Mesendoderm (in vitro differentiated cells): ENCODE data around the gene DCXR.

Experiments used
- DNase-seq: peaks from one replicate; pipeline ENCODE4 v3.0.0; 2013
- H2AK5ac ChIP-seq: 2 replicates; pipeline ENCODE4 v1.6.1; 2013; ENCODE audit warnings: low read length, inconsistent platforms
- H2BK120ac ChIP-seq: 2 replicates; pipeline ENCODE4 v1.6.1; 2013; ENCODE audit warnings: low read depth, mild to moderate bottlenecking, low read length, moderate library complexity, mixed read lengths
- H2BK15ac ChIP-seq: replicated peaks from 2 replicates; pipeline ENCODE4 v1.6.1; 2013; ENCODE audit warnings: low read depth, mild to moderate bottlenecking, moderate library complexity
- H2BK5ac ChIP-seq: 2 replicates; pipeline ENCODE4 v1.6.1; 2013; ENCODE audit warnings: low read length, inconsistent platforms
- H3K18ac ChIP-seq: 2 replicates; pipeline ENCODE4 v1.6.1; 2013; ENCODE audit warnings: mild to moderate bottlenecking, low read length, mixed read lengths
- H3K23ac ChIP-seq: one replicate; pipeline ENCODE4 v1.6.1; 2013; ENCODE audit warnings: low read length
- H3K27ac ChIP-seq: 2 replicates; pipeline ENCODE4 v1.5.1; 2013; ENCODE audit warnings: low read depth, mild to moderate bottlenecking, inconsistent platforms, low read length, moderate library complexity
- H3K27me3 ChIP-seq: 2 replicates; pipeline ENCODE4 v1.6.1; 2013; ENCODE audit warnings: low read length, control low read depth, mild to moderate bottlenecking, inconsistent platforms; ENCODE audit not compliant: insufficient read depth, poor library complexity
- H3K36me3 ChIP-seq: 2 replicates; pipeline ENCODE4 v1.6.1; 2013; ENCODE audit warnings: low read length, inconsistent platforms; ENCODE audit not compliant: control insufficient read depth, insufficient read depth
- H3K4ac ChIP-seq: one replicate; pipeline ENCODE4 v1.6.1; 2013; ENCODE audit warnings: low read depth, mild to moderate bottlenecking, low read length, moderate library complexity
- H3K4me1 ChIP-seq: 2 replicates; pipeline ENCODE4 v1.6.1; 2013; ENCODE audit warnings: low read depth, low read length, inconsistent platforms; ENCODE audit not compliant: control insufficient read depth
- H3K4me2 ChIP-seq: 2 replicates; pipeline ENCODE4 v1.6.1; 2013; ENCODE audit warnings: low read length
- H3K4me3 ChIP-seq: 2 replicates; pipeline ENCODE4 v1.5.1; 2013; ENCODE audit warnings: mild to moderate bottlenecking, low read length
- H3K56ac ChIP-seq: one replicate; pipeline ENCODE4 v1.6.1; 2013; ENCODE audit warnings: low read length
- H3K79me1 ChIP-seq: 2 replicates; pipeline ENCODE4 v1.6.1; 2013; ENCODE audit warnings: low read length, inconsistent platforms
- H3K79me2 ChIP-seq: 2 replicates; pipeline ENCODE4 v1.6.1; 2013; ENCODE audit warnings: mild to moderate bottlenecking, low read length; ENCODE audit not compliant: control insufficient read depth, insufficient read depth
- H3K9ac ChIP-seq: 2 replicates; pipeline ENCODE4 v1.6.1; 2013; ENCODE audit warnings: low read length, inconsistent platforms
- H4K5ac ChIP-seq: one replicate; pipeline ENCODE4 v1.6.1; 2013; ENCODE audit warnings: low read length
- H4K8ac ChIP-seq: one replicate; pipeline ENCODE4 v1.6.1; 2013; ENCODE audit warnings: low read depth, mild to moderate bottlenecking, control low read depth, low read length, moderate library complexity
- WGBS: extraction: QIAGEN DNeasy Blood & Tissue Kit; methylation state at CpG from one replicate; pipeline ENCODE4 v1.1.7; 2013; ENCODE audit warnings: low lambda C conversion rate, missing lambda C conversion rate; ENCODE audit not compliant: insufficient coverage; ENCODE audit errors: extremely low coverage; 5-methylcytosine and 5-hydroxymethylcytosine counted together

The DCXR gene

GRCh38 chr17:82015311-82015971, 22.1 kb downstream of the DCXR start:
- Histone ChIP-seq H3K79me2 (no peaks in the 10 kb centered on the region), H3K4me2 (no peak overlapping the region), H3K23ac (no peak overlapping the region), H2BK5ac (no peak overlapping the region), H3K27ac (no peak overlapping the region), H3K9ac (no peak overlapping the region), H2AK5ac (no peak overlapping the region), H3K79me1 (no peaks in the 10 kb centered on the region), H3K4ac (no peak overlapping the region), H2BK120ac (no peak overlapping the region), H4K5ac (no peak overlapping the region), H3K18ac (no peak overlapping the region), H3K4me3 (no peak overlapping the region), H3K36me3 (no peaks in the 10 kb centered on the region), H3K4me1 (no peaks in the 10 kb centered on the region), H4K8ac (no peak overlapping the region), H2BK15ac (no peak overlapping the region), H3K56ac (no peak overlapping the region), H3K27me3 (no peaks in the 10 kb centered on the region)
- no CpG with 5 or more reads among the region's 24 CpGs for WGBS
- no peak for DNase-seq

DNA sequence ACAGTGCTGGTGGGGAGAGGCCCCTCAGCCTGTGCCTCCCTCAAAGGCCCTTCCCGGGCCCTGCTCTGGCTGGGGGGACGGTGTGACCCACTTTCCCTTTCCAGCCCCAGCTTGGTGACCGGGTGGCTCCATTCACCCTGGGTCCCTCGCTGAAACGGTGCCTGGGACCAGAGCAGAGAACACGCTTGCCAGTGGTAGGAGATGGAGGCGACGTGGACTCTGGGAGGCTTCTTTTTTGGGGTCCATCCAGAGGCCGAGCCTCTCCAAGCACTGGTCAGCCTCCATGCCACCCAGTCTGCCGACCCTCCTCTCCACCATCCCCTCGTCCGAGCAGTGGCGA, 22.6 kb downstream of the DCXR start:
- no peak overlapping the region for H3K4me2 ChIP-seq
- no peak for DNase-seq
- WGBS, result no CpG with 5 or more reads among the region's 13 CpGs
- H3K27ac ChIP-seq, result no peak overlapping the region
- no peak overlapping the region for H3K23ac ChIP-seq
- no peak overlapping the region for H2BK15ac ChIP-seq
- H2BK5ac ChIP-seq, result no peak overlapping the region
- no peak overlapping the region for H3K56ac ChIP-seq
- no peaks in the 10 kb centered on the region for H3K79me1 ChIP-seq
- no peak overlapping the region for H3K4me3 ChIP-seq
- H3K9ac ChIP-seq, result no peak overlapping the region
- H3K4me1 ChIP-seq, result no peaks in the 10 kb centered on the region
- no peak overlapping the region for H2BK120ac ChIP-seq
- no peak overlapping the region for H4K5ac ChIP-seq
- no peak overlapping the region for H3K18ac ChIP-seq
- no peak overlapping the region for H2AK5ac ChIP-seq
- no peak overlapping the region for H3K4ac ChIP-seq
- no peaks in the 10 kb centered on the region for H3K79me2 ChIP-seq
- H4K8ac ChIP-seq, result no peak overlapping the region
- H3K27me3 ChIP-seq, result no peaks in the 10 kb centered on the region
- no peaks in the 10 kb centered on the region for H3K36me3 ChIP-seq

GRCh38 chr17:82014432-82014831, 23.1 kb downstream of the DCXR start:
- Histone ChIP-seq H4K5ac (no peak overlapping the region), H3K23ac (no peak overlapping the region), H3K36me3 (no peaks in the 10 kb centered on the region), H2AK5ac (no peak overlapping the region), H3K79me1 (no peaks in the 10 kb centered on the region), H3K4ac (no peak overlapping the region), H3K4me3 (no peak overlapping the region), H3K9ac (no peak overlapping the region), H3K79me2 (no peaks in the 10 kb centered on the region), H2BK120ac (no peak overlapping the region), H2BK15ac (no peak overlapping the region), H3K4me2 (no peak overlapping the region), H3K27me3 (no peaks in the 10 kb centered on the region), H3K27ac (no peak overlapping the region), H3K4me1 (no peaks in the 10 kb centered on the region), H4K8ac (no peak overlapping the region), H3K56ac (no peak overlapping the region), H3K18ac (no peak overlapping the region), H2BK5ac (no peak overlapping the region)
- no peak for DNase-seq
- no CpG with 5 or more reads among the region's 23 CpGs for WGBS

DNA sequence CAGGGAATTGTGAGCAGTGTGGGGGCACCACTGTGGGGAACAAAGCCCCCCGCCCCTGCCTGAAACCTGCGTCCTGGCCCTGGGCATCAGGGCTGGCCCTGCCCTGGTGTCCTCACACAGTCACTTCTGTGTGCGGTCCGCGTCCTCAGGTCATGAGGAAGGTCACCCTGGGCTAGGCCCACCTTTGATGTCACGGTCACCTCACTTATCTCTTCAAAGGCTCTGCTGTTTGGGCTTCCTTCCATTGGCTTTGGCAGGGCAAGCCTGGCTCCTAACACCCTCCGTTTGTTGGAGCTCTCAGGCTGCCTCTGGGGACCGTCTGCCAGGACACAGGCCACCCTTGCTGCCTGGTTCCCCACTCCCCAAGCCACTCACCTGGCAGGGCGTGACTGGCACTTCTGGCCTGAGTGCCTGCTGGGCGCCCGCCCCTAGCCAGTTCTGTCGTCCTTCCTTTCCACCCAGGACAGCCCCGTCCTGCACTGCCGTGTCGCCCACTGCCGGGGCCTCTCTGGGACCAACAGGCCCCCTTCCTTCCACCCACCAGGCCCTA, 23.6 kb downstream of the DCXR start:
- H3K79me2 ChIP-seq, result no peaks in the 10 kb centered on the region
- H3K56ac ChIP-seq, result no peak overlapping the region

GRCh38 chr17:82013341-82013740, 24.2 kb downstream of the DCXR start:
- Histone ChIP-seq H2AK5ac (no peak overlapping the region), H3K79me2 (no peaks in the 10 kb centered on the region), H3K4me3 (no peak overlapping the region), H3K27me3 (no peaks in the 10 kb centered on the region), H3K27ac (no peak overlapping the region), H3K4ac (no peak overlapping the region), H3K79me1 (no peaks in the 10 kb centered on the region), H3K4me1 (no peaks in the 10 kb centered on the region), H3K36me3 (no peaks in the 10 kb centered on the region), H3K4me2 (no peak overlapping the region), H3K56ac (no peak overlapping the region), H2BK15ac (no peak overlapping the region), H3K9ac (no peak overlapping the region), H4K8ac (no peak overlapping the region), H3K23ac (no peak overlapping the region), H4K5ac (no peak overlapping the region), H2BK120ac (no peak overlapping the region), H2BK5ac (no peak overlapping the region), H3K18ac (no peak overlapping the region)
- no peak for DNase-seq
- WGBS, result no CpG with 5 or more reads among the region's 22 CpGs

More for the DNA sequence above, 23.6 kb downstream of the DCXR start:
- no peaks in the 10 kb centered on the region for H3K36me3 ChIP-seq
- H3K18ac ChIP-seq, result no peak overlapping the region
- no peak overlapping the region for H3K27ac ChIP-seq
- H3K4me3 ChIP-seq, result no peak overlapping the region
- no peak overlapping the region for H2BK5ac ChIP-seq
- no peak overlapping the region for H2AK5ac ChIP-seq
- no peak overlapping the region for H3K23ac ChIP-seq
- no peak overlapping the region for H2BK15ac ChIP-seq
- no peak for DNase-seq
- H3K4me2 ChIP-seq, result no peak overlapping the region
- H3K9ac ChIP-seq, result no peak overlapping the region
- no peak overlapping the region for H4K8ac ChIP-seq
- WGBS, result no CpG with 5 or more reads among the region's 16 CpGs
- no peak overlapping the region for H3K4ac ChIP-seq
- H3K27me3 ChIP-seq, result no peaks in the 10 kb centered on the region
- H3K79me1 ChIP-seq, result no peaks in the 10 kb centered on the region
- H3K4me1 ChIP-seq, result no peaks in the 10 kb centered on the region
- no peak overlapping the region for H2BK120ac ChIP-seq
- no peak overlapping the region for H4K5ac ChIP-seq
